Right ventricle myocardium superior (tissue), 1 donor: ENCODE data around the gene ERVH48-1. TPM values are rescaled to one million over a fixed set of nuclear protein-coding genes. Genes with fewer than 3 reads are reported as not detected.
"Not testable (repeated sequence)": the region's sequence is repeated elsewhere in the genome, so short reads cannot be mapped to it uniquely, and the experiment has no call there.

ENCODE experiments used
- ATAC-seq: fragments of 200-7000 bp; cut with Tn5 transposase; one replicate; pipeline ENCODE4 v1.9.1; 2020; ENCODE audit warnings: mild to moderate bottlenecking; ENCODE audit not compliant: poor library complexity
- DNase-seq: peaks from one replicate; pipeline ENCODE4 v3.0.0-alpha.2; 2020
- intact Hi-C: fragments of 100-400 bp; cut with DNase I; formaldehyde crosslinking; loops from one replicate; pipeline ENCODE4 v1.11.2; 2022
- long read RNA-seq: library from polyadenylated mRNA; unstranded; transcript quantifications from one replicate; pipeline ENCODE4 v2.0.0, GENCODE V29; 2021
- total RNA-seq: library from RNA; stranded (reverse); fragmentation: NEBNext Ultra II Directional; extraction: Animal tissue kit (Norgen Biotek cat#: 25700); gene quantifications from one replicate; pipeline ENCODE4 v1.2.1, GENCODE V29; 2021
- donor health status: DM: no; HTN: yes; CAD: no; lungs with severe emphysema.

Gene ERVH48-1
- total RNA-seq = not detected
- long read RNA-seq = 0 reads

DNA sequence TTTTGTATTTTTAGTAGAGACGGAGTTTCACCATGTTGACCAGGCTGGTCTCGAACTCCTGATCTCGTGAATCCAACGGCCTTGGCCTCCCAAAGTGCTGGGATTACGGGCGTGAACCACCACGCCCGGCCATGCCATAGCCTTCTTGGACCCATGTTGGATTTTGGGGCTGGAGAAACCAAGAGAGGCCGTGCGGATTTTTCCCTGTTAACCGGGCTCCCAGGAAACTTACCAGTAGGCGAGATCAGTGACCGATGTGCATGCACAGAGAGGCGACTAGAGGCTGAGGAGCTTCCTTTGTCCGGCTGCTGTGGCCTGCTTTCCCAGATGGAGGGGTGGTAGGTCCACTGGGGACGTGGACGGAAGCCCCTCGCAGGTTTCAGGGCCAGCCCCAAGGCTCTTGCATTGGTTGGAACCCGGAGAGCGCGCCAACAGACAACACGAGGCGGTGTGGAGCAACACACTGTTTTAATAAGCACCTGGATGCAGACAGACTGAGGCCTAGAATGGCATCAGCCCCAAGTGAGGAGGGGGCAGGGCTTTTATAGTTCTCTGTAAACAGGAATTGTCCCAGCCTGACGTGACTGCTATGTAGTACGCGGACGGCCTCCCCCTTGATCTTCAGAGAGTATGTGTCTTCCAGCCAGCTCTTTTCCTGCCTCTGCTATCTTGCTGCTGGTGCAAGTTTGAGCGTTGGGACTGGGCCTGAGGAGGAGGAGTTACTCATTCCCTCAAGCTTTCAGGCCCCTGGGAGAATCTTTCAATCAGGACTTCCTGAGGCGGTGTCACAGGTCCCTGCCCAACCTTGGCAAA is at the start of gene ERVH48-1:
TSS of gene ERVH48-1 (minus strand) at position 517 of the 813 bp plus-strand sequence. CDS start 6,624 bp downstream, outside the sequence.
- no peak for DNase-seq
- intact Hi-C loops = no loop called here
- no peak for ATAC-seq

DNA sequence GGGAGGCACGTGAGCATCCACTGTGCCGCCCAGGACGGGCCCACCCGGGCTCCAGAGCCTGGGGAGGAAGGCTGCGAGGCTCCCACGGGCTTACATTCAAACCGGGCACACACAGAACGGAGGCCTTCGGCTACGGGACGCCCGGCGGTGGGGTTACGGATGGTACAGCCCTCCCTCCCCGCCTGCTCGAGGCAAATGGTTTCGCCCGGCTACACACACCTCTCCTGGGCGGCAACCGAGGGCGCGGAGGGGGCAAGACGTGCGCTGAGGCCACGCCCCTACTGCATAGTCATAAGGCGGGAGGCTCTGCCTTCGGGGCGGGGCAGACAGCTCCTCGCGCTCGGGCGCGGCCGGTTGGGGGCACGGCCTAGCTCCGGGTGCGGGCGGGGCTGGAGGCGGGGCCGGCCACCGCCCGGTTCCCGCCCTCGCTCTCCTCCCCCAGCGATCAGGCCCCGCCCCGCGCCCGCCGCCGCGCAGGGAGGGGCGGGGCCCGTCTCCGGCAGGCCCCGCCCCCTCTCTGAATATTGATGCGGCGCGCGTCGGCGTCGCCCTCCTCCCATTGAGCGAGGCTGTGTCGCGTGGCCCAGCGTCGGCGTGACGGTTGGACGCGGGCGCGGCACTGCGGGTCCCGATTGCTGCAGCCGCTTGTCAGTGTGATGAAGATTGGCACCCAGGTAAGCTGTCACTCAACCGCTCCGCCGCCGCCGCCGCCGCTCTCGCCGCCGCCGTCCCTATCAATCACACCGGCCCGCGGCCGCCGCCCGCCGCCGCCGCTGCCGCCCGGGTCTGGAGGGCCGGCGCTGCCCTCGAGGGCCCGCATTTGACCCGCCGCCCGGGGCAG is 48.8 kb upstream of the ERVH48-1 start, which contains the start of gene PKNOX1:
TSS of gene PKNOX1 (plus strand) at position 572 of the 841 bp plus-strand sequence. CDS start 29,820 bp downstream, outside the sequence.
- DNase-seq = peak; percentile 99
- intact Hi-C loops = no loop called here
- peak; percentile 95 for ATAC-seq

DNA sequence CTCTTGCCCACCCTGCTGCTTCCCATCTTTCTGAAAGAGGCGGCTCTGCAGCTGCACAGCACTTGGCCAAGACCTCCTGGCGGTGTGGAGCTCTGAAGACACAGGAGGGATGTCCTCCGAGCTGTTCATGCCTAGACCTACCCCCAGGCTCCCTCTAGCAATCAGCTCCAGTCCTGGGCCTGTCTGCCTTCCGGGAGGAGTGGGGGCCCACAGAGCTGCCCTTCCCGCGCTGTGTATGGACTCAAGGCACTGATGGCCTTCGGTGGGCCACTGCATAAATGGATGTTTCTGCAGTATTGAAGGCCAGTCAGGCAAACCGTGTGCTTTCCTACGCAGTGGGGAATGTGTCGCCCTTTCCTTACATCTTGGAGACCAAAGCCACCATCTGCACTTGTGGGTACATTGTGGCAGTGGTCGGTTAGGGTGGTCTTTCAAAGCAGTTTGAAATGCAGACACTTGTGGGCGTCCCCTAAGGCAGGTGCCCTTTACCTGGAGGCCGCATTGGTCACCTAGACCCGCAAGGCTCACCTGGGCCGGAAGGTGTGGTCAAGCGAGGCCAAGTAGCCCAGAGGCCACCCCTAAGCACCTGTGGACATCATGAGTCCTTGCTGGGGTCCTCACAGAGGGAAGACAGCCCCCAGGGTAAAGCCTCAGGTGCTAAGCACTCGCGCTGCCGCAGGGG is 48.0 kb upstream of the ERVH48-1 start:
- intact Hi-C loops = no loop called here
- no peak for ATAC-seq
- DNase-seq = no peak

DNA sequence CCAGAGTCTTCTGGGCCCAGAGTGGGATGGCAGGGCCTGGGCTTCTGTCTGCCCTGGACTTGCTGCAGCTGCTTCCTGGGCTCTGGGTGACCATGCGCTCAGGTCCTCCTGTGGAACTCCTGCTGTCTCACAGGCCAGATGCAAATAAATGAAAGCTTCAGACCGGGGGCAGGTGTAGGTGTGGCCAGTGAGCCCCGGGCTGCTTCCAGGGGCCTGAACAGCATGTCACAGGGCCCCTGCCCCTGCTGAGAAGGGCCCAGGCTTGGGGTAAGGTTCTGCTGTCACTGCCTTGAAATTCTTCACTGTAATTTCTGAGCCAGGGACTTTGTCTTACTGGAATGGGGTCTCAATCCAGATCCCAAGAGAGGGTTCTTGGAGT is 46.5 kb upstream of the ERVH48-1 start:
- DNase-seq = no peak
- intact Hi-C loops = no loop called here
- ATAC-seq = no peak

DNA sequence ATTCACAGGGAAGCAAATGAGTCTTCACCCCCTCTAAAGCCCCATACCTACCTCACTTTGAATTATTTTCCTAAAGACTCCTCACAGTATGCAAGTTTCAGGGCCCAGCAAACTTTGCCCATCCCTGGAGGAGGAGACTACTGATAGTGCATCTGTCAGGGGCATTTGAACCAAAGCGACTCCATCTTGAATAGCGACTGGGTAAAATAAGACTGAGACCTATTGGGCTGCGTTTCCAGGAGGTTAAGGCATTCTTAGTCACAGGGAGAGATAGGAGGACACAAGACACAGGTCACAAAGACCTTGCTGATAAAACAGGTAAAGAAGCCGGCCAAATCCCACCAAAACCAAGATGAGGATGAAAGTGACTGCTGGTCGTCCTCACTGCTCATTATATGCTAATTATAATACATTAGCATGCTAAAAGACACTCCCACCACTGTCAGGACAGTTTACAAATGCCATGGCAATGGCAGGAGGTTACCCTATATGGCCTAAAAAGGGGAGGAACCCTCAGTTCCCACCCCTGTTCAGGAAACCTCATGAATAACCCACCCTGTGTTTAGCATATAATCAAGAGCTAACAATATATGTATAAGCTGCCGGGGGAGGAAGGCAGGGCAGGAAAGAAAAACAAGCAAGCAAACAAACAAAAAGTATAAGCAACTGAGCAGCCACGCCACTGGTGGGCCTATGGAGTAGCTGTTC is 45.7 kb upstream of the ERVH48-1 start:
- ATAC-seq (no peak), DNase-seq (no peak)
- intact Hi-C loops = no loop called here

DNA sequence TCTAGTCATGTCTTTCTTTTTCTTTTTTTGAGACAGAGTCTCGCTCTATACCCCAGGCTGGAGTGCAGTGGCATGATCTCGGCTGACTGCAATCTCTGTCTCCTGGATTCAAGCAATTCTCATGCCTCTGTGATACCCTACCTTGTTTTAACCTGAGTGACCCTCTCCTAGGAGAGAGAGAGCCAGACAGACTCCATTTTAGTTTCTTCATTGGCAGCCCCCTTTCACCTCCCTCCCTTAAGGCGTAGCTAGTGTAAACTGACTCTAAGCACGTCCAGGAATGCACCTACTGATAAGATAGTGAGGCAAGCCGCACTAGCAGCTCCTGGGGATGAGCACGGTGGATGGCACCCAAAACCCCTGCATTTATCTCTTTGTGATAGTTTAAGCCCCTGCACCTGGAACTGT is 43.8 kb upstream of the ERVH48-1 start:
- intact Hi-C loops = no loop called here
- no peak for ATAC-seq
- DNase-seq = no peak

DNA sequence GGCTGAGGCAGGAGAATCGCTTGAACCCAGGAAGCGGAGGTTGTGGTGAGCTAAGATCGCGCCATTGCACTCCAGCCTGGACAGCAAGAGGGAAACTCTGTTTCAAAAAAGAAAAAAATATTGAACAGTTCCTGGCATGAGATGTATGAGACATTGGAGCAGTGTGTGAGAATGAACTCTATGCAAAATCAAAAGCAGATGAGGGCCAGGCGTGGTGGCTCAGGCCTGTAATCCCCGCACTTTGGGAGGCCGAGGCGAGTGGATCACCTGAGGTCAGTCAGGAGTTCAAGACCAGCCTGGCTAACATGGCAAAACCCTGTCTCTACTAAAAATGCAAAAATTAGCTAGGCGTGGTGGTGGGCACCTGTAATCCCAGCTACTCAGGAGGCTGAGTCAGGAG is 42.2 kb upstream of the ERVH48-1 start:
- DNase-seq, ATAC-seq, intact Hi-C loops: not testable (repeated sequence)

DNA sequence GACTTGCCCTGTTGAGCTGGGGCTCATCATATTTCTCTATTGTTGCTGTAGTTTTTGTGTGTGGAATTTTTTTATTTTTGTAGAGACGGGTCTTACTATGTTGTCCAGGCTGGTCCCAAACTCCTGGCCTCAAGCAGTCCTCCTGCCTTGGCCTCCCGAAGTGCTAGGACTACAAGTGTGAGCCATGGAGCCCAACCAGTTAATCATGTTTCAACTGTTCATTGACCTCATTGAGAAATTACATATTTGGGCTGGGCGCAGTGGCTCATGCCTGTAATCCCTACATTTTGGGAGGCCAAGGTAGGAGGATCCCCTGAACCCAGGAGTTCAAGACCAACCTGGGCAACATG is 39.8 kb upstream of the ERVH48-1 start:
- ATAC-seq = no peak
- intact Hi-C loops = no loop called here

DNA sequence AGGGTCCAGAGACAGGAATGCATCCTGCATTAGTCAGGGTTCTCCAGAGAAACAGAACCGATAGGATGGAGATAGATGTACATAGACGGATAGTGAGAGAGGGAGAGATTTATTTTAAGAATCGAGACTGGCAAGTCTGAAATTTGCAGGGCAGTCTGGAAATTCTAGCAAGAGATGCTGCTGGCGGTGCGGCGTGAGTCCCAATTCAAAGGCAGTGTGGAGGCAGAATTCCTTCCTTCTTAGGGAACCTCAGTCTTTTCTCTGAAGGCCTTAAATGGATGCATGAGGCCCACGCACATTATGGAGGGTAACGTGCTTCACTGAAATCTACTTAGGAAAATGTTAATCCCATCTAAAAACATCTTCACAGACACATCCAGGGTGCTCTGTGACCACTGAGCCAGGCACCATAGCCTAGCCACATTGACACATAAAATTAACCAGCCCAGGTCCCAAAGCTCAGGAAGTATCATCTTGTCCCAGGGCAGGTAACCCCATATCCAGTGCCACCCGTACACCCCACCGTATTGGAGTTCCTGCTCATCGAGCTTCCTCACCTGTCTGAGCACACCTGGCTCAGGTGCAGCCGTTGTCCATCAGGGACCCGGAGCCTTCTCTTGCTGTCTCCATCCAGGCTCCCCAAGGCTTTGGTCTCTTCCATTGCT is 39.2 kb upstream of the ERVH48-1 start:
- no peak for DNase-seq
- ATAC-seq = no peak
- intact Hi-C loops = no loop called here

More for the DNA sequence above, 39.8 kb upstream of the ERVH48-1 start:
- DNase-seq = no peak

DNA sequence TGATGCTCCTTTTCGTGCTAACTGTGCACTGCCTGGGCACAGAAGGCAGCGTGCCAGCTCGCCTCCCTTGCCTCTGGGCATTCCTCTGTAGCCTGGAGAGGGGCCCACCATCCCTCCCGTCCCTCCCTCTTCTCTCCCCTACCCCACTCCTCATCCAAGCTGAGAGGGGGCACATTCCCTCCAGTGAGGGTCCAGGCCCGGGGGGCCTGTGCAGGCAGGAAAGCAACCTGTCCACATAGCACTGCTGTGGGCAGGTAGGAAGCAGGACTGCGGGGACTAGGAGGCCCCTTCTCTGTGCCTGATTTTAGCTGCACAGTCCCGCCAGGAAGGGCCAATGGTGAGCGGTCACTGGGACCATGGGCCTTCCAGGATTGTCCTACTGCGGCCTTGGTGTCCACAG is 38.7 kb upstream of the ERVH48-1 start:
- ATAC-seq (no peak), DNase-seq (no peak)
- intact Hi-C loops = no loop called here

DNA sequence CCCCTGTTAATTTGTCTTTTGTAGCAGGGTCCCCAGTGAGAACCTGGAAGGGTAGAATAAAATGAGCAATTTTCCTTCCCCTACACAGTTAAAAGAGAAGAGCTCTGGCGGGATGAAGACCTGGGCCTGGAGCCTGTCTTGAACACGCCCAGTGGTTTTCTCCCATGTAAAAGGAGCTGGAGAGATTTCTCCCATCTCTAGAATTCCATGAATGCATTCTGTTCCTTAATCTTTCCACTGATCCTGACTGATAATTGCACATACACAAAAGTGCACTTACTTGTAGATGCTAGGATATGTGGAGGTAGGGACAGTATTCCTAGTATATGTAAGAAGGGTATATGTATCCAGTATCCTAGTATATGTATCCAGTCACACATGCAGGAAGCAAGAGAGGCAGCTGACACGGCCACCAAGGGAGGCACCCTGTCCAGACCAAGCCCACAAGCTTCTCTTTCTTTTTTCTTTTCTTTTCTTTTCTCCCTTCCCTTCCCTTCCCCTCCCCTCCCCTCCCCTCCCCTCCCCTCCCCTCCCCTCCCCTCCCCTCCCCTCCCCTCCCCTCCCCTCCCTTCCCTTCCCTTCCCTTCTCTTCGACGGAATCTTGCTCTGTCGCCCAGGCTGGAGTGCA is 37.1 kb upstream of the ERVH48-1 start:
- ATAC-seq (no peak), DNase-seq (no peak)
- intact Hi-C loops = no loop called here

DNA sequence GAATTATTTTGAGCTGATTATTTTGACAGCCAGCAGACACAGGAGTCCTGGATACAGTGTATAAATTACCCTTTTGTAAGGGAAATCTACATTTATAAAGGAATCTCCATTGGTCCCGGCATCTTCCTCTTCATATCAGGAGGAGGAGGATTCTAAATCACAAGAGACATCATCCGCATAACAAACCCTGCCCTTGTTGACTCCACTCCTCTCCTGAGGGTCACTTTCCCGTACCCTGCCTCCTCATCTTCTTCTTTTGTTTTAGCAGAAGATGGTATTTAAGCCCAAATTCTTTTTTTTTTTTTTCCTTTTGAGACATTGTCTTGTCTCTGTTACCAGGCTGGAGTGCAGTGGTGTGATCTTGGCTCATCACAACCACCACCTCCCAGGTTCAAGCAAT is 34.3 kb upstream of the ERVH48-1 start:
- DNase-seq = no peak
- ATAC-seq = no peak
- intact Hi-C loops = no loop called here

DNA sequence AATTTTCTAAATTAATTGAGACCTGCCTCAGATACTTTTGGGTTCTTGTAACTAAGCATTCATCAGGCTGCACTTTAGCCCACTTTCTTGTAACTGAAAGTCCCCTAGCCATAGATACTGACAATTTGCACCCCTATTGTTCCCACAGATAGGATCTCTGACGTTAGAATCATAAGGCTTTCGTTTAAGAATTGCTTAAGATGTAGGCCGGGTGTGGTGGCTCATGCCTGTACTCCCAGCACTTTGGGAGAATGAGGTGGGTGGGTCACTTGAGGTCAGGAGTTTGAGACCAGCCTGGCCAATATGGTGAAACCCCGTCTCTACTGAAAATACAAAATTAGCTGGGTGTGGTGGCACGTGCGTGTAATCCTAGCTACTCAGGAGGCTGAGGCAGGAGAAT is 32.7 kb upstream of the ERVH48-1 start:
- DNase-seq, ATAC-seq, intact Hi-C loops: not testable (repeated sequence)

DNA sequence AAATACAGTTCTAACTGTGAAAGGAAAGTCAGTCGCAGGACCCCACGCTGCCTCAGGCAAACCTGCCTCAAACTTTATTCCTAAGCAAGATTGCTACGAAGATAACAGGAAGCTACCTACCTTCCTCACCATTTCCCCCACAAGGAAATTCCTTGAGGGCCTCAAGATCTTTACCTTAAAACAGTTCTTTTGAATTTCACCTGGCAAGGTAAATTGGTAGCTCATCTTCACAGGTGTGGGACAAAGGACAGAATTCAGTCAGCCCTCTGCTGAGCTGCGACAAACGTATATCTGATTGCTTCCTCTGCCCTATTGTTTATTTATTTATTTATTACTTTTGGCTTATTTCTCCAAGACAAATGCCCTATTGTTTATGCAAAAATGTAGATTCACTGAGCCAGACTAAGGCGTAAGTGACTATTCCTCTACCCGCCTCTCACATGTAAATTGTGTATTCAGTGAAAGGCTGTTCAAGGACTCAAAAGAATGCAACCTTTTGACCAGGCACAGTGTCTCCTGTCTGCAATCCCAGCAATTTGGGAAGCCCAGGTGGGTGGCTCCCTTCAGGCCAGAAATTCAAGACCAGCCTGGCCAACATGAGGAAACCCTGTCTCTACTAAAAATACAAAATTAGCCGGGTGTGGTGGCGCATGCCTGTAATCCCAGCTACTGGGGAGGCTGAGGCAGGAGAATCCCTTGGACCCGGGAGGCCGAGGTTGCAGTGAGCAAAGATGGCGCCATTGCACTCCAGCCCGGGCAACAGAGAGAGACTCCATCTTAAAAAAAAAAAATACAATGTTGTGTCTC is 31.6 kb upstream of the ERVH48-1 start:
- ATAC-seq = peak; percentile 92
- DNase-seq = no peak
- intact Hi-C loops = no loop called here

DNA sequence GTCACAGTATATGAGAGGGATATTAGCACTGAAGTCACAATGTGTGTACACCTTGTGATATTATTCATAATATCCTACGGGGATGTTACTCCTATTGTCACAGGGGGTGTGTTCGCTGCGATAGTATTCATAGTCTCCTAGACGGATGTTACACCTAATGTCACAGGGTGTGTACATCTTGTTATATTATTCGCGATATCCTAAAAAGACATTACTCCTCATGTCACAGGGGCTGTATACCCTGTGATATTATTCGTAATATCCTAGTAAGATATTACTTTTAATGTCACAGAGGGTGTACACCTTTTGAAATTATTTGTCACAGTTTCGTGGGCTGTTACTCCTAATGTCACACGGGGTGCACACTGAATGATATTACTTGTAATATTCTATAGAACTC is 25.8 kb upstream of the ERVH48-1 start:
- ATAC-seq, DNase-seq, intact Hi-C loops: not testable (repeated sequence)

DNA sequence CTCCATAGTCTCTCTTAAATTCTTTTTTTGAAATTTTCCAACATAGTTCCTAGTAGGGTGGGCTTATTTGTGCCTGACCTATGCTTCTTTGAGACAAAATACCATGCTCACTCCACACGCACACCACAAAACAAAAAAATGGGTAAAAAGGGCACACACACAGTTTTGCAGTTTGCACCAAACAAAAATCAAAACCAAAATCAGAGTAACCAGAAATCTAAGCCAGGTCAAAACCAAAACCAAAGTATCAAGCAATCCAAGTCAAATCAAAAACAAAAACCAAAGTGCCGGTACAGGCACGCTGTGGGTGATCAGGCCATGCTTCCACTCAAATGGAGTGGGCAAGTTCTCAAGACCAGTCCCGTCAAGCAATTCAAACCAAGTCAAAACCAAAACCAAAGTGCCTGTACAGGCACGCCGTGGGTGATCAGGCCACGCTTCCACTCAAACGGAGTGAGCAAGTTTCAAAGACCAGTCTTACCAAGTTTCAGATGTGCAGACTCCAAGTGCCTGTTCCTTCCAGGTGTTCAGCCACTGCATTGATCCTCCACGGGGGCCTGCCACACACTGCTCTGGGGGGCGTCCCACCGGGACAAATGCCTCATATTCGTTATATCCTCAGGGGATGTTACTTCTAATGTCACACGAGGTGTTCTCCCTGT is 23.8 kb upstream of the ERVH48-1 start:
- intact Hi-C loops, DNase-seq, ATAC-seq: not testable (repeated sequence)
